B cell (primary cell): ENCODE data around the gene GDF9.

ENCODE experiments used
- CTCF ChIP-seq: fragments of 200-600 bp; IDR thresholded peaks from one replicate; pipeline ENCODE4 v1.8.0; 2022; ENCODE audit warnings: antibody characterized with exemption, mild to moderate bottlenecking
- EZH2 ChIP-seq: IDR thresholded peaks from 2 replicates; pipeline ENCODE4 v1.6.1; 2012; ENCODE audit warnings: borderline replicate concordance, low read depth, mild to moderate bottlenecking, moderate library complexity, low read length; ENCODE audit not compliant: insufficient read depth, poor library complexity, severe bottlenecking

GRCh38 chr5:132889501-132889900 lies 23.2 kb upstream of the GDF9 start:
- no peak for TF ChIP-seq CTCF
- TF ChIP-seq EZH2 = no peak
